ENCODE measurements around the gene OR4F6.
"Not testable (repeated sequence)": the region's sequence is repeated elsewhere in the genome, so short reads cannot be mapped to it uniquely, and the experiment has no call there.

The OR4F6 gene, protein sequence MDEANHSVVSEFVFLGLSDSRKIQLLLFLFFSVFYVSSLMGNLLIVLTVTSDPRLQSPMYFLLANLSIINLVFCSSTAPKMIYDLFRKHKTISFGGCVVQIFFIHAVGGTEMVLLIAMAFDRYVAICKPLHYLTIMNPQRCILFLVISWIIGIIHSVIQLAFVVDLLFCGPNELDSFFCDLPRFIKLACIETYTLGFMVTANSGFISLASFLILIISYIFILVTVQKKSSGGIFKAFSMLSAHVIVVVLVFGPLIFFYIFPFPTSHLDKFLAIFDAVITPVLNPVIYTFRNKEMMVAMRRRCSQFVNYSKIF

GRCh38 chr15:101803209-101803608 lies at the start of gene OR4F6:
Gene OR4F6 (plus strand): TSS chr15:101803509. CDS start chr15:101805720, 2,211 bp downstream.
- DNase-seq = no peak

DNA sequence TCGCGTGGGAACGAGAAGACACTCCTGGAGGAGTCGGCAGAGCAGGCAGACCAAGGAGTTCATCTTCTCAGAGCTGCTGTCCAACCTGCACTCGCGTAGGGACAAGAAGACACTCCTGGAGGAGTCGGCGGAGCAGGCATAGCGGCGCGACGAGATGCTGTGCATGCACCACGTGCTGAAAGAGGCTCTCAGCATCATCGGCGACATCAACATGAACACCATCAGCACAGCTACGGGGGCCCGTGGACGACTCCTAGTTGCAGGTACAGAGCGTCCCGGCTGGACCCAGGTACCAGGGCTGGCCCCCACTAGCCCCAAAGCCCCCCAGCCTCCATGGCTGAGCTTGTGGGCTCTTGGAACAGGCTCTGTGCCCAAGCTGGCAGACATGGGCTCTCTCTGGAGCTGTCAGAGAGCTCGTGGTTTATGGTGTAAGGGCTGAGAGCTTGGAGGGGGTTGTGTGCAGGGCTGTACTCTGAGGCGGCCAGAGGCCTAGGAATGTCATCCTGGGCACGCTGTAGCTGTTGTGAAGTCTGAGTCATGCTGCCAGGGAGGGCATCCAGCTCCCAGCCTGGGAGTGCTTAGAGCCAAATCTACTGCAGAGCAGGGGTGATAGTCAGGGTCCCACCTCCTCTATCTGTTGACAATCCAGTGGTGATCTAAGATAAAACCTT lies 38.5 kb upstream of the OR4F6 start:
- not testable (repeated sequence) for DNase-seq

DNA sequence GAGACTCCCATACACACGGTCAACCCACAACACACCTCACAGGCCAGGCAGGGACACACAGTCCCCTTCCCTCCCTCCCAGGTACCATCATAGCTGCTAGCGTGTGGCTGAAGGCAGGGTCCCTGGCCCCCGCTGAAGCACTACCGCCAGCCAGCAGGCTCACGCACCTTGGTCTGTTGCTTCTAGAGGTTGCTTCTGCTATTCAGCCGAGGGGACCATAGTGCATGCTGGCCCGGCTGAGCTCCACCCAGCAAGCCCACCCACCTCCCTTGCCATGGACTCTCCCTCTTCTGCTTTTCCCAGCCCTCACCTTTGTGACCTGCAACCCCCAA lies 38.0 kb upstream of the OR4F6 start:
- not testable (repeated sequence) for DNase-seq

DNA sequence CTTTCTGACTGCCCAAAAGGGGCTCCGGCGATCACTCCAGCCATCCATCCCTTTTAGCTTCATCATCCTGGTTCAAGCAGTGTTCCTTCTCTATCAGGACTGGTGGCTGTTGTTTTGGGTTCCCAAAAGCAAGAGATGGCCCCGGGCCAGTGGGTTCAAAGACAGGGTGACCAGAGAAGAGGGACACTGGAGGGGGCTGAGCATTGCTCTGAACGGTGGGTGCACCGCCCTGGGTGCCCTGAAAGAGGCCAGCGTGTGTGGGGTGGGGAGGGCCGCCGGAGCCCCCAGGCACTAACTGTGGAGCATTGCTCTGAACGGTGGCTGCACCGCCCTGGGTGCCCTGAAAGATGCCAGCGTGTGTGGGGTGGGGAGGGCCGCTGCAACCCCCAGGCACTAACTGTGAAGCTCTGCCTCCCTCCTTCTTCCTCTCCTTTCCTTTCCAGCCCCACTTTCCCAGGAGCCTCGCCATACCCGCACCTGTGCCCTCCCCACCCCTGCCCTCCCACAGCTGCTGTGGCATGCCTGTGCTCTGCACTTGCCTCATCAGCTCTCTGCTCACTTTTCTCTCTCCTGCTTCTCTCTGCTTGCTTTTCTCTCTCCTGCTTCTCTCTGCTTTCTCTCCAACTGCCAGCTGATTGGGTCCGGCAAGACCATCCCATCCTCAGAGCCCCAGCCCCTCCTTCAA lies 37.4 kb upstream of the OR4F6 start:
- no peak for DNase-seq

- DNase-seq = not testable (repeated sequence)
Measured at GRCh38 chr15:101767083-101767640, 36.1 kb upstream of the OR4F6 start.

DNA sequence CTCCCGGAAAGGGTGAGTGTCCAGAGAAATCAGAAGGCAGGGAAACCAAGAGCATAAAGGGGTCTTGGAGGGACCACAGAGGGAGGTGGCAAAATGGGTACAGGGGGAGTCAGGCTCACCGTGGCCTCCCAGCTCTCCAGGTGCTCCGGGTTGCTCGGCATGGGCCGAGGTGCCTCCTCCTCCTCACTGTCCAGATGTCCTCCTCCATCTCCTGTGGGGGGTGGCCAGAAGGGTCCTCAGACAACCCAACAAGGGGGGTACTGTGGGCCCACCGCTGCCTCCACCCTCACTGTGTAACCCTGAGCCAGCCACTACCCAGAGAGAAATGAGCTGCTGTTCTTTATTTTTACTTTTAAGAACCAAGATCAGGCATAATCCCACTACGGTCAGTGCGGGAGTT lies 30.4 kb upstream of the OR4F6 start:
- no peak for DNase-seq

- no peak for DNase-seq
Measured at GRCh38 chr15:101773496-101774100, 29.7 kb upstream of the OR4F6 start.

DNA sequence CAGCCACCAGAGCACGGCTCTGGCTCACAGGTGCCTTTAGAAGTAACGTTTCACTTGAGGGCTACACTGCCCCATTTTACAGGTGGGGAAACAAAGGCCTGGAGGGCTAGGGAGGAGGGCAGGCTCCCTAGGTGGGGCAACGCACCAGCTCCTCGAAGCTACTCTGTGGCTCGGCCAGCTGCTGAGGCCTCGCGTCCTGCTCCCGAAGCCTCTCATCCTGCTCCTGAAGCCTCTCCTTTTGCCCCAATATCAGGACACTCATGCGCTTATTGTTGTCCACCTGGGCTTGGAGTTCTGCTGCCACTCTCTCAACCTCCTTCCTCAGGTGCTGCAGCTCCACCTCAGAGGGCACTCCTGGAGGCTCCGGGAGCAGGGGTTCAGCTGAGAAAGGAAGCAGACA lies 28.2 kb upstream of the OR4F6 start:
- no peak for DNase-seq

- not testable (repeated sequence) for DNase-seq
Measured at GRCh38 chr15:101778576-101778975, 24.7 kb upstream of the OR4F6 start.

GRCh38 chr15:101780225-101780624 lies 23.1 kb upstream of the OR4F6 start:
- DNase-seq = not testable (repeated sequence)

- no peak for DNase-seq
Measured at GRCh38 chr15:101781928-101782327, 21.4 kb upstream of the OR4F6 start.

DNA sequence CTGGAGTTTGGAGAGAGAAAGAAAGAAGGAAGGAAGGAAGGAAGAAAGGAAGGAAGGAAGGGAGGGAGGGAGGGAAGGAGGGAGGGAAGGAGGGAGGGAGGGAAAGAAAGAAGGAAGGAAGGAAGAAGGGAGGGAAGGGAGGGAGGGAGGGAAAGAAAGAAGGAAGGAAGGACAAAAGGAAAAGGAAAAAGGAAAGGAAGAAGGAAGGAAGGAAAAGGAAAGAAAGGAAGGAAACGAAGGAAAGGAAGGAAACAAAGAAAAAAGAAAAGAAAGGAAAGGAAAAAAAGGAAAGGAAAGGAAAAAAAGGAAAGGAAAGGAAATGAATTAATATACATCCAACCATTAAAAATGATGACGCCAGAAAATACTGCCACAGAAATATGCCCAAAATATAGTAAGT lies 18.7 kb upstream of the OR4F6 start:
- DNase-seq = no peak

DNA sequence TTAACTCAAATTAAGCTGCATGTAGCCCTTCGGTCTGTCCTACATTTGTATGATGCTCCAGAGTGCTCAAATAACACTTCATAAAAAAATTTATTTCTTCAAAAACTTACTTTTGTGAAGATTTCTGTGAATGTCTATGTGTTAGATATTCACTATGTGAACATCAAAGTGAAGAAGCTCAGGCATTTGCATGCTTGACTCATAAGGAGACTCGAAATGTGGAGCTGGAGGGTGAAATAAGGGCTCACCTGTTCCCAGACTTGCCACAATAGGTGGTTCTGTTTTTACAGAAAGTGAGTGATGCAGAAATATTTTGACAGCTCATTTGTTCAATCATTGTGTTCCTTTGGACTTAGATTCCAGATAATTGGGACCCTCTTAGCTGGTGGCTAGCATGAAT lies 16.9 kb upstream of the OR4F6 start:
- DNase-seq = not testable (repeated sequence)

DNA sequence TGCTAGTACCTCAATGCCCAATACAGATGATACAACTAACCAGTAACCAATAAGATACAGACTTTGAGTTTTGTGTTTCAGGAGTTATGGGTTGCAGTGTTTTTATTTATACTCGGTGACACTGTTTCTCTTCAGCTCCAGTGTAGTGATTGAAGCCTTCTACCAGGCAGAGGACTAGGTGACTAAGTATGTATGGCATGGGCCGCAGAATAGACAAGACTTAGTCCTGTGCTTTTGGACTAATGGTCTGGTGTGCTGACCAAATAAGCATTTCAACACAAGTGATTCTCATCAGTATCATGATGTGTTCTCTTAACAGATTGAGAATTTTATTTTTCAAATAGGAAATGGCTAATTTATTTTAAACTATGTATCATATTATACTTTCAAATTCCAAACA lies 15.3 kb upstream of the OR4F6 start:
- DNase-seq = not testable (repeated sequence)

DNA sequence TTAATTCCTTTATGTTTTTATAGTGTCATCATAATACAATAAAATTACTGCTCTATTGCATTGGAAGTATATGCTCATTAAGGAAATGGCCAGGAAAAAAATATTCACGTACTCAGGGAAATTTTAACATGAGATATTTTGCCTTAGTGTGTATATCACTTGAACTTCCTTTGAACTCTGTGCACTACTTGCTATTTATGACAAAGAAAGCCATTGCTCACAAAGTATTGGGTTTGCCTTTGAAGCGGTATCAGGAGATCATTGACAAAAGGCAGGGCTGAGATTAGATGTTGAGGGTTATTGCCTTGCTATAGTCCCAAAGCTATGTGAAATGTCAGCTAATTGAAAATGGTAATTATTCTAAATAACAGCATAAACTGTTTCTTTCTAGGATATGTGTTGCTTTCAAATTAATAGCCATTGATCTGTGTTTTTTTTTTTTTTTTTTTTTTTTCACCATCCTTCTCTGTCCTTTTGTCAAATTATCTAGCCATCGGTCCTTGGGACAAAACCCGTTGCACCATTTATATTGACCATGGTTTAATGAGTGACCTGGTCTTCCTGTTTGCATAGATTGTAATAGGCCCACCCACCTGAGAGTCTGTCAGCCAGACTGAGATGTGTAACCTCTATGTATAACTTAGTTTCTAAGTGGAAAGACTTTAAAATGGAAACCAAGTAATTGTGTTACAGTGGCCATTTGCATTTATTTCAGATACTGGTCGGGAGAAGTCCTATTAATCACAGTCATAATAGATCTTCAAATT lies 14.6 kb upstream of the OR4F6 start:
- DNase-seq = not testable (repeated sequence)

DNA sequence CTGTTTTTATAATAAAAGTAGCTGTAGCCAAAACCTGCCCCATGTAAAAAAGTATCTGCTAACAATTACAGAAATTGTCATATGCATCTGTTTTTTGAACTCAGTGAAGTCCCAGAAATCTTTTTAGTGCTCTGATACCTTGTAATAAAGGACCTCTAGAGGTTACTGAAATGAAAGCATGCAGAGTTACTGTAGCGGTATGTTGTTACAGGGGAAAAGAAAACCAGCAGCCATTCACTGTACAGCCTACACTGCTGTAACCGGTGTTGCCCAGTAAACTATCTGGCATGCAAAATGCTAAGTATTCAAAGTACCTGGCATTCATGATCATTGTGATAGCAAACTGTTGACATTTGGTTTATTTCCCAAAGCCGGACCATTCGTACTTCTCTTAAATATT lies 12.6 kb upstream of the OR4F6 start:
- not testable (repeated sequence) for DNase-seq

- not testable (repeated sequence) for DNase-seq
Measured at GRCh38 chr15:101793981-101794380, 9.3 kb upstream of the OR4F6 start.

DNA sequence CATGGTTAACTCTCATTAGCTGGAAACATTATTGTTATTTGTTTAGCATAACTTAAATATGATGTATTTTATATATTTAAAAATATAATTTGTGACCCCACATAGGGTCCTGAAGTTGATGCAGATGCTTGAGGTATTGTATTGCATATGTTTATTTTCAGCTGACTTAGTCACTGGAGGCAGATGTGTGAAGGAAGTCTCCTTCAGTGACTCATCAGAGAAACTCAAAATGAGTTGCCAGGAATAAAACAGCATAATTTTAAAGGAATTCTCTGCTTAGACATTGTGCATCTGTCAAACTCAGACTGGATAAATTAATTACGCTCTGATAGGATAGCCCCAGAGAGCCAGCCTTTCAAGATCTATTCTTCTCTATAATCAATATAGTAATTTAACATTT lies 7.9 kb upstream of the OR4F6 start:
- DNase-seq = no peak

- DNase-seq = no peak
Measured at GRCh38 chr15:101799665-101800064, 3.6 kb upstream of the OR4F6 start.

GRCh38 chr15:101801048-101801447 lies 2.3 kb upstream of the OR4F6 start:
- DNase-seq = no peak

- no peak for DNase-seq
Measured at GRCh38 chr15:101803676-101804075, 367 bp downstream of the OR4F6 start.

- DNase-seq = no peak
Measured at GRCh38 chr15:101804375-101804774, 1.1 kb downstream of the OR4F6 start.

- no peak for DNase-seq
Measured at GRCh38 chr15:101804941-101805340, 1.6 kb downstream of the OR4F6 start.
